Bronchial epithelial cell (primary cell): ENCODE measurements around the gene ITGA3. TPM values are rescaled to one million over a fixed set of nuclear protein-coding genes. Genes with fewer than 3 reads are reported as not detected.

Experiments used
- DNase-seq: peaks from one replicate; pipeline ENCODE4 v3.0.0-alpha.2; 2010; ENCODE audit warnings: low read depth
- FAIRE-seq: peaks from 2 replicates; lab custom pipeline; 2011; peaks lifted over from hg19 to GRCh38; lab: Jason Lieb, UNC
- H3K27me3 ChIP-seq: 2 replicates; pipeline ENCODE4 v1.5.1; 2011; ENCODE audit warnings: low read length; ENCODE audit not compliant: control insufficient read depth, insufficient read depth
- H3K36me3 ChIP-seq: 2 replicates; pipeline ENCODE4 v1.5.1; 2011; ENCODE audit warnings: low read length; ENCODE audit not compliant: control insufficient read depth, insufficient read depth
- H3K4me3 ChIP-seq: 2 replicates; pipeline ENCODE4 v1.5.1; 2011; ENCODE audit warnings: mild to moderate bottlenecking, low read depth, low read length, control low read depth
- total RNA-seq: library from RNA; depleted of rRNA; stranded (reverse); fragments of >200 nt; gene quantifications from 2 replicates; pipeline ENCODE4 v1.2.1, GENCODE V29; 2014
- TF ChIP-seq, protein P1 (sequence below): IDR thresholded peaks from 2 replicates; pipeline ENCODE4 v1.5.1; 2011; ENCODE audit warnings: mild to moderate bottlenecking, moderate library complexity, low read length, control low read depth, inconsistent platforms; ENCODE audit not compliant: insufficient read depth, severe bottlenecking

Gene ITGA3
- total RNA-seq, 1 donor from 2014 or later, result 633 TPM

DNA sequence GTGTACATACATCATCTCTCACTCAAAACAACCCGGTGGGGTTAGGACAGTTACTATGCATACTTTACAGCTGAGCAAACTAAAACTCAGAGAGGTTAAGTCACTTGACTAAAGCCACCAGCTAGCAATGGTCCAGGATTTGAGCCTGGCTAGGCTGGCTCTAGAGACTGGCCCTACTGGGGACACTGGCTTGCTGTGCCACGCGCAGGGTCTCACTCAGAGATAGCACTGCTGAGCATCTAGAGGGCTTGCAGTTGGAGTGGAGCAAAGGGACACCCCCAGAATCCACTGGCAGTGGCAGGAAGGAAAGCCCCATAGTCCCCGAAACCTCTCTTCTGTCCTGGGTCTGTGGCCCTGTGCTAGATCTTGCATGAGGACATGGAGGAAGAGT is 62.9 kb downstream of the ITGA3 start:
- TF ChIP-seq, protein P1, sequence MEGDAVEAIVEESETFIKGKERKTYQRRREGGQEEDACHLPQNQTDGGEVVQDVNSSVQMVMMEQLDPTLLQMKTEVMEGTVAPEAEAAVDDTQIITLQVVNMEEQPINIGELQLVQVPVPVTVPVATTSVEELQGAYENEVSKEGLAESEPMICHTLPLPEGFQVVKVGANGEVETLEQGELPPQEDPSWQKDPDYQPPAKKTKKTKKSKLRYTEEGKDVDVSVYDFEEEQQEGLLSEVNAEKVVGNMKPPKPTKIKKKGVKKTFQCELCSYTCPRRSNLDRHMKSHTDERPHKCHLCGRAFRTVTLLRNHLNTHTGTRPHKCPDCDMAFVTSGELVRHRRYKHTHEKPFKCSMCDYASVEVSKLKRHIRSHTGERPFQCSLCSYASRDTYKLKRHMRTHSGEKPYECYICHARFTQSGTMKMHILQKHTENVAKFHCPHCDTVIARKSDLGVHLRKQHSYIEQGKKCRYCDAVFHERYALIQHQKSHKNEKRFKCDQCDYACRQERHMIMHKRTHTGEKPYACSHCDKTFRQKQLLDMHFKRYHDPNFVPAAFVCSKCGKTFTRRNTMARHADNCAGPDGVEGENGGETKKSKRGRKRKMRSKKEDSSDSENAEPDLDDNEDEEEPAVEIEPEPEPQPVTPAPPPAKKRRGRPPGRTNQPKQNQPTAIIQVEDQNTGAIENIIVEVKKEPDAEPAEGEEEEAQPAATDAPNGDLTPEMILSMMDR, result no peak
- peak; percentile 64 for FAIRE-seq
- Histone ChIP-seq H3K36me3 (no peaks in the 10 kb centered on the region), H3K4me3 (no peak overlapping the region), H3K27me3 (peaks cover 5% of the 10 kb centered on the region)
- no peak for DNase-seq

GRCh38 chr17:50120475-50121253 is 64.8 kb downstream of the ITGA3 start:
- TF ChIP-seq, protein P1, result no peak
- Histone ChIP-seq H3K27me3 (peaks cover 5% of the 10 kb centered on the region), H3K4me3 (no peak overlapping the region), H3K36me3 (no peaks in the 10 kb centered on the region)
- FAIRE-seq (no peak), DNase-seq (no peak)

- Histone ChIP-seq H3K36me3 (no peaks in the 10 kb centered on the region), H3K4me3 (no peak overlapping the region), H3K27me3 (peaks cover 5% of the 10 kb centered on the region)
- FAIRE-seq (peak; percentile 58), DNase-seq (no peak)
- TF ChIP-seq, protein P1, result no peak
These were observed 67.0 kb downstream of the ITGA3 start for GRCh38 chr17:50122945-50123344.

DNA sequence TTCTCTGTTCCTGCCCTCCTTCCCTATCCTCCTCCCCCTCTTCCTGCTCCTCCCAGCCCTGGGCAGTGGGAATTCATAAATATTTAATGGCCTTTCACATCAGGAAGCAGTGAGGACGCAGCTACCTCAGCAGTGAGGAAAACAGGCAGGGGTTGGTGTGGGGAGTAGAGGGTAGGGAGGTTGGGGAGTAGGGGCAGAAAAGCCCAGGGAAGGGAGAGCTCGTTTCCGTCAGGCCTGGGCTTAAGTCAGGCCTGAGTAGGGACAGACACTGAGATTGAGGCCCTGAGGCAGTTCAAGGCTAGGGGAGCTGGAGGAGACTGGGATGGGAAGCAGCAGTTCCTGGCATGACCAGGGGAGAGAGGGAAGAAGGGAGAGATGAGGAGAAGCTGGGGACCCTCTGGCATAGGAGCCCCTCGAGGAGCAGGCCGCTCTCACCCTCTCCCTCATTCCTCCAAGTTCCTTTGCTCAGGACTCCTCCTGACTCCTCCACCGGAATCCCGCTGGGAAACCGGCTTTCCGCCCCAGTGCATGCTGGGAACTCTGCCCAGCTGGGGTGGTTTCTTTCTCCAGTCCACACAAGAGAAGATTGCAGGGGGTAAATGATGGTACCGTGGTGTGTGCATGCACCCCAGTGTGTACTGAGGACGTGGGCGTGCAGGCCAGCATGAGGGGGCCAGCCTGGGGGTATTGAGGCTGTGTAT is 67.9 kb downstream of the ITGA3 start:
- TF ChIP-seq, protein P1, result no peak
- no peaks in the 10 kb centered on the region for H3K36me3 ChIP-seq
- DNase-seq, result no peak
- FAIRE-seq, result no peak
- H3K4me3 ChIP-seq, result no peak overlapping the region
- peaks cover 5% of the 10 kb centered on the region for H3K27me3 ChIP-seq

DNA sequence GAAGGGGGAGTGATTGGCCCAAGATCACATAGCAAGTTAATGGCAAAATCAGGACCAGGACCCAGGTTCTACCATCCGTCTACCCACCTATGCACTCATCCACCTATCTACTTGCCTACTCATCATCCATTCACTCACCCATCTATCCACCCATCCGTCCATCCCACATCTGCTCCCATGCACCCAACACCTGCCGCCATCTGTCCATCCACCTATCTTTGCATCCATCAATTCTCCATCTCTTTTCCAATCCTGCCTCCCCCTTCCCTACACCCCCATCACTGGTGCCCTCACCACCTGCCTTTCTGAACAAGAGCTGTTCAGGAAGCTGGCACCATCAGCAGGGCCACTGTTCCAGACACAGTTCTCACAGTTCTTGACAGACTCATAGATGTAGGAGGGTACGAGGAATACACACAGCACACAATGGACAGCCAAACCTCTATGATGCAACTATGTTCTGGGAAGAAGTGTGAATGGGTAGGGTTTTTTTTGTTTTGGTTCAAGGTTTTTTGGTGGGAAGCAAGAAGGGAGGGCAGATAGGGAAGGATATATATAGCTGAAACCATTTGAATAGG is 69.6 kb downstream of the ITGA3 start:
- DNase-seq (no peak), FAIRE-seq (peak; percentile 89)
- no peaks in the 10 kb centered on the region for H3K36me3 ChIP-seq
- no peak overlapping the region for H3K4me3 ChIP-seq
- H3K27me3 ChIP-seq, result no peaks in the 10 kb centered on the region
- TF ChIP-seq, protein P1, result no peak
